GM19395 (cell line): Measurements from ENCODE around the gene UPB1.

Experiments used
- ATAC-seq: cut with Tn5 transposase; IDR thresholded peaks from one replicate; pipeline ENCODE4 v1.9.1; 2021; ENCODE audit warnings: mild to moderate bottlenecking, moderate library complexity; ENCODE audit not compliant: unreplicated experiment

Gene UPB1

GRCh38 chr22:24494528-24495364, at the start of gene UPB1:
UPB1 (plus strand) TSS chr22:24495332; CDS start chr22:24495404, 72 bp downstream.
- ATAC-seq, result no peak

- ATAC-seq, result no peak
These were observed 49.5 kb upstream of the UPB1 start for GRCh38 chr22:24445481-24446259.

- no peak for ATAC-seq
These were observed 48.9 kb upstream of the UPB1 start for GRCh38 chr22:24446260-24446611.

GRCh38 chr22:24450610-24451009, 44.5 kb upstream of the UPB1 start:
- ATAC-seq, result no peak

DNA sequence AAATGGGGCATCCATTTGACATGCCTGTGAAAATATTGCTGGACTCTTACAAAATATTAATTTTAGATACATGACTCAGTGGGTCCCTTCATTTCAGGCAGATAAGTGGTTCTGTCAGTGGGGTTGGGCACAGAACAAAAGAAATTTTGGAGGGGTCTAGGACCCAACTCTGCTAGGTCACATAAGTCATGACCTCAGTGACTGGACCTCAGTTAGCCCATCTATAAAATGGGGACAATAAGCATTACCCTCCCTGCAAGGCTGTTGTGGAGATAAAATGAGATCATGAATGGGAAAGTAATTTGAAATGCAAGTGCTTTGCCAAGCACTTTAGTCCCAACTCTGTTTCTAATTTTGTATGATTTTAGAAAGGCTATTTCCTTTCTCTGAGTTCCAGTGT, 44.0 kb upstream of the UPB1 start:
- ATAC-seq, result no peak

GRCh38 chr22:24453853-24454252, 41.3 kb upstream of the UPB1 start:
- no peak for ATAC-seq

DNA sequence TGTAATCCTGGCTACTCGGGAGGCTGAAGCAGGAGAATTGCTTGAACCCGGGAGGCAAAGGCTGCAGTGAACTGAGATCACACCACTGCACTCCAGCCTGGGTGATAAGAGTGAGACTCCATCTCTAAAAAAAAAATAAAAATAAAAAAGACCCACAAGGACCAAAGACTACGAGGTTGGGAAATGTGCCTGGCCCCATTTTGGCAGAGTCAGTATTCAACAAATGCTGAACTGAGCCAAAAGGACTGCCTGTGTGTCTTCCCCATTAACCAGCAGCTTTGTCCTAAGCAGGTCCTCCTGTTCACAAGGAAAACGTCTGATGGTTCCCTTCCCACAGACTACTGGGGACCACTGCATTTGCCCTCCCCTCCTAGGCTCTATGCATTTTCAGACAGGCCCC, 40.1 kb upstream of the UPB1 start:
- no peak for ATAC-seq

DNA sequence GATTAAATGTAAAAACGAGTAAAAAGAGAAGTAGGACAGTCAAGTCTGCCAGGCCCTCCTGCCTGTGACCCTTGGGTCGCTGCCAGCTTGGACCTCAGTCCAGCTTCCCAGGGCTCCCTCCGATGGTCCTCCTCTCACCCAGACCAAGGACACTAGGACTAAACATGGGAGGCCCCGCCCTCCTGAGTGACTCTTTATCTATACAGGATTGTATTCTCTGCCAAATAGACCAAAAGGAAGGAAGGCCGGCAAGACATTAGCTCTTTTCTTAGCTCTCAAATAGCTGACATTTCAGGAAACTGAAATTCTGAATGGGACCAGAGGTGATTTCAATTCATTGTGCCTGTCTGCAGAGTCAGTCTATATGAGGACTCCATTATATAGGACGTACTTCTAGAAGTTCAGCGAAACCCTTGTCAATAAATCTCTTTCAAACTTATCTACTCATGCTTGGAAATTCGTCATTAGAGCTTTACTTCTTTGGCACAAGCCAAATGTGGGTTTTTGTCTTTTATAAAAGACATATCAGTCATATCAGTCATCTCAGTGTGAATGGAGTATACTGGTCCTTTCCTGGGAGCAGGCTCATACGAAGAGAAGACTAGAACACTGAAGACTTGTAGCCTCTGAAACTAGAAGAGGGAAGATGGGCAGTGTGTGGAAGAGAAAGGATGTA, 39.2 kb upstream of the UPB1 start:
- ATAC-seq, result no peak

DNA sequence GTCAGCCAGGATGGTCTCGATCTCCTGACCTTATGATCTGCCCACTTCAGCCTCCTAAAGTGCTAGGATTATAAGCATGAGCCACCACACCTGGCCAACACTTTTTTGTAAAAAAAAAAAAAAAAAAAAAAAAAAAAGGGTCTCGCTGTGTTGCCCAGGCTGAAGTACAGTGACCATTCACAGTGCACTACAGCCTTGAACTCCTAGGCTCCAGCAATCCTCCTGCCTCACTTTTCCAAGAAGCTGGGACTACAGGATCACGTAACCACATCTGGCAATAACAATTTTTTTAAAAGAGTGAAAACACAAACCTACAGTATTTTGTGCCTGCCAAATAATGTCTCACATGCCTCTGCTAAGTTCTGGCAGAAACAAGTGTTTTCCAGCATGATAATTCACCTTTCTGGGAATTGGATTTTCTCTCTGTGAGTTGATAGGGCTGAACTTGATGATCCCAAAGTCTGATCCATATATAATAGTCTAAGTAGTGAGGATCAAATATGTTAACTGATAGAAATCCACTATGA, 37.2 kb upstream of the UPB1 start:
- ATAC-seq, result no peak

DNA sequence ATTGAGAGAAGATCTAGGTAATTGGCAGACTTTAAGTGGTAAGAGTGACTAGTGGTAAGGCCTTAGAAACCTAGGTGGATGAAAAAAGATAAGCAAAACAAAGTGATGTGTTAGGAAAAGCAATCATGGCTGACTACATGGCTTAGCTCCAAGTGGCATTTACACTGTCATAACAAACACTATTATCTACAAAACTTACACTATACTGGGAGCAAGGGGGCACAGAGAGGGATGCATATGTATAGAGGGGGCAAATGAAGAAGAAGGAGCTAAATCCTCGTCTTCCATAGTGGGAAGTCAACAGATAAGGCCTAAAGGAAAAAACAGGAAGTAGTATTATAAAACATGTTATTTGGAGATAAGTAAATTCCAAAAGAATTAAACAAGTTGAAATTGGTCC, 35.2 kb upstream of the UPB1 start:
- no peak for ATAC-seq

DNA sequence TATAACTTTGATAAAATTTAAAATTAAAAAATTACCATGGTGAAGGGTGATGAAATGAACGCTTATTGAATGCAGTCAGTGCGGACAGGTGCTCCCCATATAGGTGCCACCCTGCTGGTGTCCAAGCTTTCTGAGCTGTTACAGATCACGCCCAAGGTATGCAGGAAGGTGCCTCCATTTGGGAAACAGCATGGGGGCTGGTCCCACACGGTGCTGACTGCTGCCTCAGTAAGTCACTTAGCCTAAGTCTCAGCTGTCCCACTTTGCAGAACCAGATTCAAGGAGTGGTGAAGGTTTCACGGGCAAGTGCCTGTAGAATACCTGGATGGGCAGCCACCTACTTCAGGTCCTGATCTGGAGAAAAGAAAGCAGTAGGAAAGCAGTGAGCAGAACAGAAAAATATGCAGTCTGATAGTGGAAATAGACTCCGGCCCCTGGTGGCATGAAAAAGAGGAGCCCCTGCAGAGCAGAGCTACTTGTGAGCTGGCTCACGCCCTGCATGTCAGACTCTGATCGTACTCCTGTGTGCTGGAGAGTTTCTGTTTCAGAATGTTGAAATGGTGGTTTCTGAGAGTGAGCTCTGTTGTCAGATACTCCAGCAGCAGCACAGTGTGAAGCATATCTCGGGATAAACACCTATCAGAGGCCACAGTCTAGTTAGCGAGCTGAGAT, 34.6 kb upstream of the UPB1 start:
- ATAC-seq, result peak; percentile 52

GRCh38 chr22:24463071-24463760, 31.9 kb upstream of the UPB1 start:
- ATAC-seq, result no peak

DNA sequence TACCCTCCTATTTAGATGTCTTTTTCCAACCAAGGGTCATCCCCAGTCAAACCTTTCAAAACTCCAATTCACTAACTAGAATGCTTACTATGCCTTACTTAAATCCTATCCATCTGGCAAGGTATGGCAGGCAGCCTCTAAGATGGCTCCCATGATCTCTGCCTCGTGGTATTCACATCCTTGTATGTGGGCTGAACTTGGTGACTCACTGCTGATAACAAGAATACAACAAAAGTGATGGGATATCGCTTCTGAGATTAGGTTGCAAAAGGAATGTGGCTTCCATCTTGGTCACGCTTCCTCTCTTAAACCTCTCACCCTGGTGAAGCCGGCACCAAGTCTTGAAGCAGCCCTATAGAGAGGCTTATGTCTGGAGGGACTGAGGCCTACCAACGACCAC, 29.6 kb upstream of the UPB1 start:
- ATAC-seq, result no peak

DNA sequence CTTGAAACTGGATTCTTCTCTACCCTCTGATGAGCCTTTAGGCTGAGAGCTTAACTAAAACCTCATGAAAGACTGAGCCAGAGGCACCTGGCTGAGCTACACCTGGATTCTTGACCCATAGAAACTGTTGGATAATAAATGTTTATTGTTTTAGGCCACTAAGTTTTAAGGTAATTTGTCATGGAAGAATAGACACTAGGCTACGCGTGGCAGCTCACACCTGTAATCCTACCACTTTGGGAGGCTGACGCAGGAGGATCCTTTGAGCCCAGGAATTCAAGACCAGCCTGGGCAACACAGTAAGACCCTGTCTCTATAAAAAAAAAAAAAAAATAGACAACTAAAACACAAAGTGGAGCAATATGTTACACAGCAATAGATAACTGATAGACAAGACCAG, 29.2 kb upstream of the UPB1 start:
- no peak for ATAC-seq

DNA sequence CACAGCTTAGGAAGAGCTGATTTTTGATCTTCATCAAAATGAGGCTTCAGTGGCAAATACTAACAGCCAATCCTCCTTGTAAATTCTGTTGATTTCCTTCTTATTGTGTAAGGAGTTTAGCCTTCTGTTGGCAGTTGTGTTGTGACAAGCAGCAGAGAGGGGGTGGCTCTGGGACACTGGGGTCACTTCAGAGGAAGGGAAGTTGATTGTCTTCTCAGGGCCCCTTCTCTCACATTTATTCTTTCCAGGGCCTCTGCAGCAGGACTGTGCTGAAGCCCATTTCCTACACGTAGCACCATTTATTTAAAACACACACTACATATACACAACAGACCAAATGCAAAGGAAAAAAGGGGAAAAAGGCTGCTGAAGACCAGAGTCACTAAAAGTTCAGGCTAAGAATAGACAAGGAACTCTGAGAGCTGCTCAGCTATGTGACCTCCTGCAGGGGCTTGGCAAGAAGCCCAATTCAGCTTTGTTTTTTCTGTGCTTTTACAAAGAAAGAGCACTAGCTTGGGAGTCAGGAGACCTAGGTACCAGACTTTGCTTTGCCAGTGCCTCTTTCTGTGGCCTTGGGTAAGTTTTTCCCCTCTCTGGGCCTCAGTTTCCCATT, 28.3 kb upstream of the UPB1 start:
- ATAC-seq, result no peak

DNA sequence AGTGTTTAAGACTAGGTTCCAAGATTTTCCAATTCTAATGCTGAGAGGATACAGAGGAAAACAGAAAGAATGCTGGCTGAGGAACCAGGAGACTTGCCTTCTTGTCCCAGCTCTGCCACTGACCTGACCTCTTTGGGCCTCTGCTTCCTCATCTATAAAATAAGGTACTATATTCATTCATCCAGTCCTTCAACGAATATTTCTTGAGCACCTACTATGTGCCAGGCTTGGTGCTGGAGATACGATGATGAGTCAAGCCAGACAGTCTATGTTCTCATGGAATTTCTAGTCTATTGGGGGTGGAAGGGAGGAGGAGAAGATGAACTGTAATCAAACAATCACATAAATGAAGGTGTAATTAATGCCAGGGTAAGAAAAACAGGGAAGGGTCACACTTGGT, 27.8 kb upstream of the UPB1 start:
- ATAC-seq, result no peak

GRCh38 chr22:24471570-24471969, 23.6 kb upstream of the UPB1 start:
- ATAC-seq, result no peak

DNA sequence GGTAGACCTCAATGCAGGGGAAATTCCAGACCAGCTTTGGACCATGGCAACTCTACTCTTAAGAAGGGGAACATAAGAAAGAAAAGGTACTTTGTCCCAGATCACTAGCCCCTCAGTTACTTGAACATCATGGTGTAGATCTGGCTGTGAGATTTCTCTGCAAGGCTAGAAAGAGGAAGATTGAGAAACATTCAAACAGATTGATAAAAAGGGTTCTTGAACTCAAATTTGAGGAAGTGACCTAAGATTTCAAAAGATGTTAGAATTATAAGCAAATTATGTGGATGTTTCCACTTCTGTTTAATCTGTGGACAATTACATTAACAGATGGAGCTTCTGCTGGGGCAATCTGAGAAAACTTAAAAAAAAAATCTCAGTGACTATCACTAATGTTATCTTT, 21.8 kb upstream of the UPB1 start:
- no peak for ATAC-seq

- ATAC-seq, result no peak
These were observed 20.9 kb upstream of the UPB1 start for GRCh38 chr22:24474221-24474620.

- no peak for ATAC-seq
These were observed 20.4 kb upstream of the UPB1 start for GRCh38 chr22:24474649-24475255.
